Rectal smooth muscle tissue (tissue), 1 donor: ENCODE results near the gene FEM1A.
"Not testable (repeated sequence)": the region's sequence is repeated elsewhere in the genome, so short reads cannot be mapped to it uniquely, and the experiment has no call there.

Experiments
- H3K27ac ChIP-seq: one replicate; pipeline ENCODE4 v1.7.0; 2013; ENCODE audit warnings: low read depth, low read length, inconsistent platforms
- H3K27me3 ChIP-seq: one replicate; pipeline ENCODE4 v1.7.0; 2013; ENCODE audit warnings: low read length; ENCODE audit not compliant: control insufficient read depth, insufficient read depth
- H3K36me3 ChIP-seq: one replicate; pipeline ENCODE4 v1.7.0; 2013; ENCODE audit warnings: low read length; ENCODE audit not compliant: control insufficient read depth, insufficient read depth
- H3K4me1 ChIP-seq: one replicate; pipeline ENCODE4 v1.7.0; 2013; ENCODE audit warnings: low read length; ENCODE audit not compliant: control insufficient read depth, insufficient read depth
- H3K4me3 ChIP-seq: one replicate; pipeline ENCODE4 v1.7.0; 2013; ENCODE audit warnings: low read length
- H3K9ac ChIP-seq: one replicate; pipeline ENCODE4 v1.7.0; 2013; ENCODE audit warnings: low read length

The FEM1A gene

DNA sequence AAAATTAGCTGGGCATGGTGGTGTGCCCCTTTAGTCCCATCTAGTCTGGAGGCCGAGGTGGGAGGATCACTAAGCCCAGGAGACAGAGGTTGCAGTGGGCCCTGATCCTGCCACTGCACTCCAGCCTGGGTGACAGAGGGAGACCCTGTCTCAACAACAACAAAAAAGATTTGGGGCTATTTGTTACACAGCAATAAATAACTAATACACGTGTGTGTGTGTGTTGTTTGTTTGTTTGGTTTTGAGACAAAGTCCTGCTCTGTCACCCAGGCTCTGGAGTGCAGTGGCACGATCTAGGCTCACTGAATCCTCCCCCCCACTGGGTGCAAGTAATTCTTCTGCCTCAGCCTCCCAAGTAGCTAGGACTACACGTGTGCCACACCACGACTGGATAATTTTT, 32.9 kb upstream of the FEM1A start:
- Histone ChIP-seq H3K4me3 (no peak overlapping the region), H3K4me1 (peaks cover 3% of the 10 kb centered on the region), H3K9ac (no peak overlapping the region), H3K27me3 (peaks cover under 1% of the 10 kb centered on the region), H3K36me3 (no peaks in the 10 kb centered on the region), H3K27ac (no peak overlapping the region)

DNA sequence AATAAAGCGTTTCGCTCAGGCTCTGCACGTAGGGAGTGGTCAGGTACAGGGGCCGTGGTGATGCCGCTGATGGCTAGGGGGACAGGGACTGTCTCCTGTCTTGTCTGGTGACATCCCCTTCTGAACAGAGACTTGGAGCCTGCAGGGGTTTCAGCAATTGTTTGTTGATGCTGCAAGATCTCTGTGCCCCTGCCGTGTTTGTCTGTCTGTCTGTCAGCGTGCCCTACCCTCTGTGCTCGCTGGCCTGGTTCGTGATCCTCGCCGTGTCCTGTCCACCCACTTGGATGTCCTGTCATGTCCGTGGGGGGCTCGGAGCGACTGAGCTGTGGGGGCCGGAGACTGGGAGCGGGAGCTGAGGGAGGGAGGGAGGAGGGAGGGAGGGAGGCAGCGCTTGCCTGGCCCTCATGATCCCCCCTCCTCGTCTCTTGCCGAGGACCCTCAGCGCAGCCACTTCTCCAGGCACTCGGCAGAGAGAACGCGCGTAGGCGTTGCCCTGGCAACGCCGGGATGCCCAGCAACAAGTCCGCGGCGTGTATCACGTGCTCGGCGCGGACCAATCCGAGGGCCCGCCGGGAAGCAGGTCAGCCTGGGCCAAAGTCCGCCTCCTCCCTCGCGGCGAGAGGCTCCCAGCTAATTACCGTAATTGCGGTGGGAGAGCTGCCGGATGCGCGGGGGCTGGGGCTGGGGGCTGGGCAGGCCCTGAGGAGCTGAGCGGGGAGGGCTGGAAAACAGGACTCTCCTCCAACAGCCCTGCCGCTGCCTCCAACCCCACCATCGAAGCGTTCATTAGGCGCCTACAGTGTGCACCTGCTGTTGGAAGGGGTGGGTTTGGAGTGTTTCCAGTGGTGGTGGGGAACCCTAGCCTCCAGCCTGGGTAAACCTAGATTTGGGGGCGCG, 31.9 kb upstream of the FEM1A start:
- Histone ChIP-seq H3K27ac (no peak overlapping the region), H3K36me3 (no peaks in the 10 kb centered on the region), H3K4me1 (peaks cover 3% of the 10 kb centered on the region), H3K27me3 (peaks cover 3% of the 10 kb centered on the region), H3K4me3 (peak overlapping the region; percentile 53), H3K9ac (no peak overlapping the region)

GRCh38 chr19:4760285-4760650, 31.3 kb upstream of the FEM1A start:
- Histone ChIP-seq H3K4me3 (peak overlapping the region; percentile 53), H3K27ac (no peak overlapping the region), H3K27me3 (peaks cover 3% of the 10 kb centered on the region)

GRCh38 chr19:4763021-4763420, 28.5 kb upstream of the FEM1A start:
- H3K27ac ChIP-seq, result no peak overlapping the region
- H3K4me3 ChIP-seq, result no peak overlapping the region
- H3K9ac ChIP-seq, result no peak overlapping the region
- peaks cover 3% of the 10 kb centered on the region for H3K27me3 ChIP-seq
- H3K4me1 ChIP-seq, result peaks cover 3% of the 10 kb centered on the region
- no peaks in the 10 kb centered on the region for H3K36me3 ChIP-seq

More at GRCh38 chr19:4760285-4760650, 31.3 kb upstream of the FEM1A start:
- Histone ChIP-seq H3K9ac (no peak overlapping the region), H3K36me3 (no peaks in the 10 kb centered on the region), H3K4me1 (peaks cover 3% of the 10 kb centered on the region)

- H3K4me3 ChIP-seq, result no peak overlapping the region
- H3K27ac ChIP-seq, result no peak overlapping the region
- peaks cover 3% of the 10 kb centered on the region for H3K4me1 ChIP-seq
- H3K9ac ChIP-seq, result no peak overlapping the region
- no peaks in the 10 kb centered on the region for H3K36me3 ChIP-seq
- peaks cover 3% of the 10 kb centered on the region for H3K27me3 ChIP-seq
Measured at GRCh38 chr19:4764393-4764660, 27.2 kb upstream of the FEM1A start.

GRCh38 chr19:4768934-4769777, 22.4 kb upstream of the FEM1A start:
- Histone ChIP-seq H3K4me3 (no peak overlapping the region), H3K9ac (no peak overlapping the region), H3K27me3 (no peaks in the 10 kb centered on the region), H3K27ac (no peak overlapping the region), H3K36me3 (no peaks in the 10 kb centered on the region), H3K4me1 (no peaks in the 10 kb centered on the region)

GRCh38 chr19:4772566-4772965, 19.0 kb upstream of the FEM1A start:
- Histone ChIP-seq H3K27ac (no peak overlapping the region), H3K4me3 (no peak overlapping the region), H3K36me3 (no peaks in the 10 kb centered on the region)

GRCh38 chr19:4773047-4773640, 18.4 kb upstream of the FEM1A start:
- Histone ChIP-seq H3K27me3 (peaks cover 4% of the 10 kb centered on the region), H3K36me3 (no peaks in the 10 kb centered on the region), H3K9ac (no peak overlapping the region), H3K4me1 (no peaks in the 10 kb centered on the region), H3K27ac (no peak overlapping the region), H3K4me3 (no peak overlapping the region)

More at GRCh38 chr19:4772566-4772965, 19.0 kb upstream of the FEM1A start:
- Histone ChIP-seq H3K9ac (no peak overlapping the region), H3K4me1 (no peaks in the 10 kb centered on the region), H3K27me3 (peaks cover 4% of the 10 kb centered on the region)

GRCh38 chr19:4774136-4774535, 17.4 kb upstream of the FEM1A start:
- no peak overlapping the region for H3K4me3 ChIP-seq
- H3K4me1 ChIP-seq, result no peaks in the 10 kb centered on the region
- H3K27ac ChIP-seq, result no peak overlapping the region
- peaks cover 4% of the 10 kb centered on the region for H3K27me3 ChIP-seq
- H3K36me3 ChIP-seq, result no peaks in the 10 kb centered on the region
- H3K9ac ChIP-seq, result no peak overlapping the region

- Histone ChIP-seq H3K9ac (no peak overlapping the region), H3K27ac (no peak overlapping the region), H3K4me3 (no peak overlapping the region), H3K27me3 (peaks cover 4% of the 10 kb centered on the region), H3K36me3 (no peaks in the 10 kb centered on the region), H3K4me1 (no peaks in the 10 kb centered on the region)
Measured at GRCh38 chr19:4775627-4776152, 15.8 kb upstream of the FEM1A start.

DNA sequence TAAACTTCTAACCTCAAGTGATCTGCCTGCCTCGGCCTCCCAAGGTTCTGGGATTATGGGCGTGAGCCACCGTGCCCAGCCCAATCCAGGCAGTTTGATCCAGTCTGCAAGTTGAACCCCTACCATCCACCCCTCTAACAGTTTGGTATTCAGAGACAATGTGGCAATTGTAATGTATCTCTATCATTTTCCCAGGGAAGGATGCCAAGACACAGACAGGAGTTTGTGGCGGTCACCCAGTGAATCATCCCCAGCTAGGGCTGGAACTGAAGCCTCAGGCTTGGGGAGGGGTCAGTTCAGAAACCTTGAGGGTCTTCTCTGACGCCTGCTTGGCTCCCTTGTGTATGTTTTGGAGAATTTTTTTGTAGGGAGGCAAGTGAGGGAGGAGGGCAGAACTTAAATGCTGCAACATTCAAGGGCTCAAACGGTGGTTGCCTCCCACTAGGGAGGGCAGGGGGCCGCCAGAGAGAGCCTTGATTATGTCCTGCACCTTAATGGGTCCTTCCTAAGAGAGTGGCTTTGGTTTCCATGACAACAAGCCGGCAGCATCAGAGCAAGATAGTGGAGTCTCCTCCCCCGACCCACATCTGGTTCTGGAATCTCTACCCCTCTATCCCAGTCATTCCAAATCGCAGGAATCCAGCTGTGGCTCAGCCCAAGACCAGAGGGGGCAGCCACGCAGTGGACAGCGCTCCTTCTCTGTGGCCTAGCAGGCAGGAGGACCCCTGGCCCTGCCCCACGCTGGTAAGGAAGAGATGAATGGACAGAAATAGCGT, 14.9 kb upstream of the FEM1A start:
- H3K27ac ChIP-seq, result no peak overlapping the region
- no peak overlapping the region for H3K9ac ChIP-seq
- H3K36me3 ChIP-seq, result no peaks in the 10 kb centered on the region
- peaks cover 4% of the 10 kb centered on the region for H3K27me3 ChIP-seq
- H3K4me3 ChIP-seq, result no peak overlapping the region
- no peaks in the 10 kb centered on the region for H3K4me1 ChIP-seq

DNA sequence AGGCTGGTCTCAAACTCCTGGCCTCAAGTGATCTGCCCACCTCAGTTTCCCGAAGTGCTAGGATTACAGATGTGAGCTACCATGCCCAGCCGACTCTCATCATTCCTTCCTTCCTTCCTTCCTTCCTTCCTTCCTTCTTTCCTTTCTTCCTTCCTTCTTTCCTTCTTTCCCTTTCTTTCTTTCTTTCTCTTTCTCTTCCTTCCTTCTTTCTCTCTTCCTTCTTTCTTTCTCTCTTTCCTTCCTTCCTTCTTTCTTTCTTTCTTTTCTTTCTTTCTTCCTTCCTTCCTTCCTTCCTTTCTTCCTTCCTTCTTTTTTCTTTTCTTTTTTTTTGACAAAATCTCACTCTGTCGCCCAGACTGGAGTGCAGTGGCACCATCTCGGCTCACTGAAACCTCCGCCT, 13.4 kb upstream of the FEM1A start:
- H3K4me3 ChIP-seq, H3K4me1 ChIP-seq, H3K27ac ChIP-seq, H3K27me3 ChIP-seq, H3K36me3 ChIP-seq, H3K9ac ChIP-seq: not testable (repeated sequence)
